HG03565 (cell line): ENCODE measurements around the gene DYNC1H1.

ENCODE experiments used
- ATAC-seq: cut with Tn5 transposase; IDR thresholded peaks from one replicate; pipeline ENCODE4 v1.9.1; 2021; ENCODE audit warnings: mild to moderate bottlenecking, moderate library complexity; ENCODE audit not compliant: unreplicated experiment

DYNC1H1 gene

DNA sequence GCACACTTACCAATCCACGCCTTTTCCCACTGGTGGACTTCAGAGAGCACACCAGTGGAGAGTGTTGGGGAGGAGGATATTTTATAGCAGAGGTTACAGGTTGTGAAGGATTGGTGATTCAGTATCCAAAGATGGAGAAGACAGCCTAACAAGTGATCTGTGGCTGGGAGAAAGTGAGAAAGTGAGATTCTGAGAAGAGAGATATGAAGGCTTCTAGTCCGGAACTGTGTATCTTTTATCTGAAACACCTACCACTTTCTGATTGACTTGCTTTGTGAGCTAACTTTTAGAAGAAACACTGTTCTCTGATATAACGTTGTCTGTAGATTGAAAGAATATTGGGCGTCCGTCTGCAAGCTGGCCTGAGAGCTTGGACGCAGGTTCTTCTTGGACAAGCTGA lies 24.0 kb downstream of the DYNC1H1 start:
- no peak for ATAC-seq

DNA sequence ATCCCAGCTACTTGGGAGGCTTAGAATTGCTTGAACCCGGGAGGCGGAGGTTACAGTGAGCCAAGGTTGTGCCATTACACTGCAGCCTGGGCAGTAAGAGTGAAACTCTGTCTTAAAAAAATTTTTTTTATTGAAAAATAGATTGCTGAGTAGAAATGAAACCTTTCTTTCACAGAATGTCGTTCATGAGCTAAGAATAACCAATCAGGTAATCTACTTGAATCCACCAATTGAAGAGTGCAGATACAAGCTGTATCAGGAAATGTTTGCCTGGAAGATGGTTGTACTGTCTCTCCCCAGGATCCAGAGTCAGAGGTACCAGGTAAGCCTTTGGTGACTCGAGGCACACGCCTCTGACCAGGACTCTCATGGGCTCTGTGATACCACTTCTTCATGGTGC lies 27.0 kb downstream of the DYNC1H1 start:
- no peak for ATAC-seq

DNA sequence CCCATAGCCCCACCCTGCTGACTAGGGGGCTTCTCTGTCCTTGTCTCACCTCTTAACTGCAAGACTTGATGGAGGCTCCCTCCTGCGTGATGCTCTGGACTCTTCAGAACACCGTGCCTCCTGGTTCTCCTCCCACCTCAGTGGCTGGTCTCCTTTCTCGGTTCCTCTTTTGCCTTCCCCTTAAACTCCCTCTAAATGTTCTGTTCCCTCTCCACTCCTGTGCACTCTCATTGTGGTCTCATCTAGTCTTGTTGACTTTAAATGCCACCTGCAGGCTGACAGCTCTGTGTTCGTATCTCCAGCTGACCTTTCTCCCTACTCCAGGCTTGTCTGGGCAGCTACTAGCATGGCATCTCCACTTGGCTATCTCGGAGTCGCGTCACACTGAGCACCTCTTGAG lies 28.3 kb downstream of the DYNC1H1 start:
- ATAC-seq: peak; percentile 82

DNA sequence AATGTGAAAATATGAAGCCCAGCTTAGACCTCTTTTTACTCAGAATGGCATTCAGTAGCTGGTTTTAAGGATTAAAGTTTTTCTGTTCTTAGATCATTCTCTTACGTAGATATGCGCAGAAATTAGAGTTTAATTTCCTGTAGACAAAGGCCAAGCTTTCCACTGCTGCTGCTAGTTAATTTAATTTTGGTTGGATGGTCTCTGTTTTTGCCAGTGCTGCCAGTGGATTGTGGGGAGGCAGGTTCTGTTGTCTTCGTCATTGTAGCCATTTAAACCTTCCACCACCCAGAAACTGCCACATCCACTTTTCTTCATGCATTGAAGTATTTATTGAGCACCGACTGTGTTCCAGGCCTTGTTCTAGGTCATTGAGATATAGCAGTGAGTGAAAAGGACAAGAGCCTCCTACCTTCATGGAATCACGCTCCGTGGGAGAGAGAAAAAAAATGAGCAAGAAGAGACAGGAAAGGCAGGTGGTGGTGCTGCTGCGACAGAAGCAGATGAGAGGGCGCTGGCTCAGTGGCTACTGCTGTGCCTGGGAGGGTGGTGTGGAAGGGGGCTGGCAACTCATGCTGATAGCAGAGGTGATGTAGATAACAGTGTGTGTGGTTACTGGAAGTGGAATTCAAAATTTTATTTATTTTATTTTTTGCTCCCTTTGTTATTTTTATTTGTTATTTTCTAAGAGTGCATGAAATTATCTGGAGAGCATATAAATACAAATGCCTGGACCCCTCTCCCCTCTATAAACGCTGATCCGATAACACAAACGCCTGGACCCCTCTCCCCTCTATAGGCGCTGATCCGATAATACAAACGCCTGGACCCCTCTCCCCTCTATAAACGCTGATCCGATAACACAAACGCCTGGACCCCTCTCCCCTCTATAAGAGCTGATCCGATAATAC lies 33.3 kb downstream of the DYNC1H1 start:
- no peak for ATAC-seq

DNA sequence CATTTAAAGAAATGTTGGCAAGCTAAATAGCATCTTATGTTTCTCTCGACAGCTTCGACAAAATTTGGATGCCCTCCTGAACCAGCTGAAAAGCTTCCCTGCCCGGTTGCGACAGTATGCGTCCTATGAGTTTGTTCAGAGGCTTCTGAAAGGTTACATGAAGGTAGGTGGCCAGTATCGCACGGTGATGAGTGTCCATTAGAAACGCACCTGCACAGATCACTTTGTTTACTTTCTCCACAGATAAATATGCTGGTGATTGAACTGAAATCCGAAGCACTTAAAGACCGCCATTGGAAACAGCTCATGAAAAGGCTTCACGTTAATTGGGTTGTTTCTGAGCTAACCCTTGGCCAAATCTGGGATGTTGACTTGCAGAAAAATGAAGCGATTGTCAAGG lies 36.5 kb downstream of the DYNC1H1 start:
- ATAC-seq: no peak

- ATAC-seq: no peak
Measured at GRCh38 chr14:102005336-102005735, 41.0 kb downstream of the DYNC1H1 start.

DNA sequence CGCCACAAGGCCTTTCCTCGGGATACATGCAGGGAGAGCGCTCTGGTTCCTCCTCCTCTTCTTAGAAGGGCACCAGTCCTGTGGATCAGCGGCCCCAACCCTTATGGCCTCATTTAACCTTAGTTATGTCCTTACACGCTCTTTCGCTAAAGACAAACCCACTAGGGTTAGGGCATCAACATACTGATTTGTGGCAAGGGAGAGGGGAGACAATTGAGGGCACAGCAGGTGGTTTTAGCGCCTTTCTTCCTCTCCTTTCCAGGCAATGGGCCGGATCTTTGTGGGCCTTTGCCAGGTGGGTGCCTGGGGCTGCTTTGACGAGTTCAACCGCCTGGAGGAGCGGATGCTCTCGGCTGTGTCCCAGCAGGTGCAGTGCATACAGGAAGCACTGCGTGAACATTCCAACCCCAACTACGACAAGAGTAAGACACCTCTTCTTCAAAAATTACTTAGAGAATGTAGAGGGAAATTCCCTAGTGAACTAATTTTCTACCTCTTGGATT lies 43.6 kb downstream of the DYNC1H1 start:
- no peak for ATAC-seq

GRCh38 chr14:102008891-102009290 lies 44.5 kb downstream of the DYNC1H1 start:
- no peak for ATAC-seq

DNA sequence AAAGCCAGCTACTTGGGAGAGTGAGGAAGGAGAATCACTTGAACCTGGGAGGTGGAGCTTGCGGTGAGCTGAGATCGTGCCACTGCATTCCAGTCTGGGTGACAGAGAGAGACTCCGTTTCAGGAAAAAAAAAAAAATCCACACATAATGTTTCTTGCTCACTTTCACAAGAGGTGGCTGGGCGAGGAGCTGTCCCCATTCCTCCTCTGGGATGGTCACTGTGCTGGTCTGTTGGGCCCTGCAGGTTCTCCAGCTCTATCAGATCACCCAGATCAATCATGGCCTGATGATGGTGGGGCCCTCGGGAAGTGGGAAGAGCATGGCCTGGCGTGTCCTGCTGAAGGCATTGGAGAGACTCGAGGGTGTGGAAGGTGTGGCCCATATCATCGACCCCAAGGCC lies 47.3 kb downstream of the DYNC1H1 start:
- ATAC-seq: no peak

DNA sequence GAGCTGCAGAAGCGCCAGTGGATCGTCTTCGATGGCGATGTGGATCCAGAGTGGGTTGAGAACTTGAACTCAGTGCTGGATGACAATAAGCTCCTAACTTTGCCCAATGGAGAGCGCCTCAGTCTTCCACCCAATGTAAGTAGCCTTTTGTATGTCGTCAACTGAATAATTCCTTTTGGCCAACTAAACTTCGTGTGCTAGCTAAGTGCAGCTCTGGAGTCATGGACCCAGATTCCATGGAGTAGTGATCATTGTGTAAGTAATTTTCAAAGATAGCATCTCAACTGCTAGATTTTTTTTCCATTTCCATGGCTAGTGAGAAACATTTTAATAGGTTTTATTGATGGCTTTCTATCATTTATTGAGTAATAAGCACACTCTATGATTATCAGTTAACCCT lies 48.0 kb downstream of the DYNC1H1 start:
- ATAC-seq: no peak

GRCh38 chr14:102013669-102014200 lies 49.4 kb downstream of the DYNC1H1 start:
- ATAC-seq: no peak

GRCh38 chr14:102015045-102015685 lies 50.8 kb downstream of the DYNC1H1 start:
- no peak for ATAC-seq

- ATAC-seq: no peak
Measured at GRCh38 chr14:102015771-102016170, 51.4 kb downstream of the DYNC1H1 start.

GRCh38 chr14:102016420-102017090 lies 52.2 kb downstream of the DYNC1H1 start:
- ATAC-seq: no peak

- ATAC-seq: no peak
Measured at GRCh38 chr14:102018251-102018650, 53.9 kb downstream of the DYNC1H1 start.

GRCh38 chr14:102019006-102019540 lies 54.7 kb downstream of the DYNC1H1 start:
- no peak for ATAC-seq

DNA sequence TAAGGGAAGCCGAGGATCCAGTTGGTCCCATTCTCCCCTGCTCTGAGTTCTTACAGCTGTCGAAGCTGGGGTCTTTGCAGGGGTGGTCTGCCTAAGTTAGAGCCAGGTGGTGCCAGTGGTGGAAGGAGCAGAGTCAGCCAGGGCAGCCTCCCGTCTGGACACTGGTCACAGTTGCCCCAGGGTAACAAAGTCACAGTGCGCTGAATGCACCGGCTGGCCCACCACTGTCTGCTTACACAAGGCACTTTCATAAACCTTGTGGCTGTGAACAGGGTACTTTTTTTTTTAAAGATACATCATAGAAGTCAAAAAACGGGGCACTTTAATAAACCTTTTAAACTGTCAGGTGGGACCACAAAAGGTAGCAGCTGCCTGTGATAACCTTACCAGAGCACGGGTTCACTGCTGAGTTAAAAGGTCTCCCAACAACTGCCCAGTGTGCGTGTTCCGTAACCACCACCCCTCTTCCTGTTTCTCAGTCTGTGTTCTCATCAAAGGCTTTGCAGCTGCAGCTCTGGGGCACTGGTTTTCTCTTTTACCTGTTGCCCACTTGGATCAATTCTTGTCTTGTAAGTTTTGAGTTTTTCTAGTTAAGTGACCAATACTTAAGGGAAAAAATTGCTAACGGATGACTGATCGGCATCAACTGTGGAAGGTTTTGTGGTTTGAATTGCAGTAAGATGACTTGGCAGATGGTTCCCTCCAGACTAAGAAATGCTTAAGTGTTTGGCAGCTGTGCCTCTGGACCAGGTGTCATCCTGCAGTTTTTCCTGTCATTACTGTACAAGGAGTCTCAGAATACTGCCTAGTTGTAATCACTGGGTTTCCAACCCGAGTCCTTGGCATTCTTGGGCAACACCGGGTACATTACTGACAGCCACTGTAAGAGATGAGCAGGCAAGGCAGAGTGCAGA lies 55.9 kb downstream of the DYNC1H1 start:
- no peak for ATAC-seq

DNA sequence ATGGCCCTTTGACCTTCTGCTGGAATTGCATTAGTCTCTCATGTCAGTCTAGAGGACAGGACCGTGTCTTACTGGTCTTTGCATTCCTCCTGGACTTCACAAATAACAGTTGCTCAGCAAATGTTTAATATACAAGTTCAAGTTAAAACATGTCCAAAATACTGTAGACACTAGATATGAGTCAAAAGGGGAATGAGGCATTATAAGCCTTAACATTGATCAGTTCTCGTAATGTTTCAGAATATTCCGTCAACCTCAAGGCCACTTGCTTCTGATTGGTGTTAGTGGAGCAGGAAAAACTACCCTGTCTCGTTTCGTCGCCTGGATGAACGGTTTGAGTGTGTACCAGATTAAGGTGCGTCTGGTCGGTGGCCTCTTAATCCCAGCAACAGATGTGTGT lies 62.6 kb downstream of the DYNC1H1 start:
- ATAC-seq: no peak

- no peak for ATAC-seq
Measured at GRCh38 chr14:102027951-102028350, 63.6 kb downstream of the DYNC1H1 start.

DNA sequence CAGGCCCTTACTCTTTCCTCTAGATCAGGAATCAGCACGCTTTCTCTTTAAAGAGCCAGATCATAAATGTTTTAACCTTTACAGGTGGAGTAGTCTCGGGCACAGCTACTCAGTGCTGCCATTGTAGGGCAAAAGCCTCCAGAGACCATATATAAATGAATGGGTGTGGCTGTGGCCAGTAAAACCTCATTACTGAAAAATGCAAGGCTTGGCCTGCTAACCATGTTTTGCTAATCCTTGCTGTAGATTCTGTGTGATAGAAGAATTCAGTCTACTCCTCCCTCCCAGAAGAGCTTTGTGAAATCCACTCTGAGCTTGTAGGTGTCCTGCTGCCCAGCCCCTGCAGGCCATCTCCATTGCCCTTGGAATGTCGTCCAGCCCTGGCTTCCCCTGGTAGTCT lies 64.4 kb downstream of the DYNC1H1 start:
- ATAC-seq: no peak
